WTC11 (cell line): Measurements from ENCODE around the gene PNMT. TPM values are rescaled to one million over a fixed set of nuclear protein-coding genes. Genes with fewer than 3 reads are reported as not detected.

Source experiments
- ATAC-seq: fragments of 200-7000 bp; cut with Tn5 transposase; 2 replicates; pipeline ENCODE4 v1.10.0; 2021; ENCODE audit warnings: mild to moderate bottlenecking, moderate library complexity
- CTCF ChIA-PET: fragments of 300-600 bp; sonication (Branson Sonifier 250); formaldehyde crosslinking; loops from one replicate; lab custom pipeline; 2021; ENCODE audit warnings: antibody characterized with exemption; lab: Charles Lee
- POLR2A ChIA-PET: fragments of 350-600 bp; sonication (Branson Sonifier 250); formaldehyde crosslinking; loops from one replicate; lab custom pipeline; 2021; ENCODE audit warnings: antibody characterized with exemption; lab: Charles Lee
- DNase-seq: peaks from one replicate; pipeline ENCODE4 v3.0.0; 2021; ENCODE audit warnings: low spot score
- H3K27ac Mint-ChIP-seq: 2 replicates; pipeline ENCODE4 v1.8.0; 2021; ENCODE audit warnings: mixed read lengths
- H3K27me3 Mint-ChIP-seq: 2 replicates; pipeline ENCODE4 v1.8.0; 2021; ENCODE audit warnings: low read depth, mild to moderate bottlenecking, moderate library complexity, mixed read lengths
- H3K36me3 Mint-ChIP-seq: 2 replicates; pipeline ENCODE4 v1.8.0; 2021; ENCODE audit warnings: mixed read lengths
- H3K4me1 Mint-ChIP-seq: 2 replicates; pipeline ENCODE4 v1.8.0; 2022; ENCODE audit warnings: mixed read lengths
- H3K4me3 Mint-ChIP-seq: 2 replicates; pipeline ENCODE4 v1.8.0; 2021; ENCODE audit warnings: mild to moderate bottlenecking, moderate library complexity, mixed read lengths
- H3K9me3 Mint-ChIP-seq: 2 replicates; pipeline ENCODE4 v1.8.0; 2021; ENCODE audit warnings: mixed read lengths
- AR ChIP-seq: fragments of 250-450 bp; sonication (Bioruptor Pico); IDR thresholded peaks from 2 replicates; pipeline ENCODE4 v1.9.0; 2021; ENCODE audit warnings: mild to moderate bottlenecking
- CTCF ChIP-seq: fragments of 200-600 bp; IDR thresholded peaks from 2 replicates; pipeline ENCODE4 v1.8.0; 2022; ENCODE audit warnings: antibody characterized with exemption
- E2F4 ChIP-seq: sonication (generic); formaldehyde crosslinking; IDR thresholded peaks from 2 replicates; pipeline ENCODE4 v1.8.1; 2022; ENCODE audit warnings: low read depth, mild to moderate bottlenecking, moderate library complexity, missing genetic modification reagents, borderline replicate concordance
- ERG ChIP-seq: fragments of 250-450 bp; sonication (Bioruptor Pico); IDR thresholded peaks from 2 replicates; pipeline ENCODE4 v1.8.0; 2021; ENCODE audit warnings: mild to moderate bottlenecking
- FOXP4 ChIP-seq: sonication (generic); formaldehyde crosslinking; IDR thresholded peaks from 2 replicates; pipeline ENCODE4 v1.8.0; 2022; ENCODE audit warnings: mild to moderate bottlenecking, missing genetic modification reagents
- HMGXB4 ChIP-seq: sonication (generic); formaldehyde crosslinking; IDR thresholded peaks from 2 replicates; pipeline ENCODE4 v1.8.1; 2023; ENCODE audit warnings: mild to moderate bottlenecking, moderate library complexity, missing genetic modification reagents
- IRF1 ChIP-seq: sonication (generic); formaldehyde crosslinking; IDR thresholded peaks from 2 replicates; pipeline ENCODE4 v1.8.0; 2023; ENCODE audit warnings: missing genetic modification reagents
- NFATC4 ChIP-seq: fragments of 250-450 bp; sonication (Bioruptor Pico); IDR thresholded peaks from 2 replicates; pipeline ENCODE4 v1.9.0; 2021; ENCODE audit warnings: mild to moderate bottlenecking
- NFE2L1 ChIP-seq: sonication (generic); formaldehyde crosslinking; IDR thresholded peaks from 2 replicates; pipeline ENCODE4 v1.8.1; 2023; ENCODE audit warnings: missing genetic modification reagents
- OVOL2 ChIP-seq: fragments of 250-450 bp; sonication (Bioruptor Pico); IDR thresholded peaks from 2 replicates; pipeline ENCODE4 v1.9.0; 2021; ENCODE audit warnings: mild to moderate bottlenecking, borderline replicate concordance
- ZNF121 ChIP-seq: sonication (generic); formaldehyde crosslinking; IDR thresholded peaks from 2 replicates; pipeline ENCODE4 v1.8.0; 2023; ENCODE audit warnings: missing genetic modification reagents
- ZNF219 ChIP-seq: sonication (generic); formaldehyde crosslinking; IDR thresholded peaks from 2 replicates; pipeline ENCODE4 v1.8.0; 2023; ENCODE audit warnings: missing genetic modification reagents, mild to moderate bottlenecking, borderline replicate concordance
- ZNF423 ChIP-seq: fragments of 250-450 bp; sonication (Bioruptor Pico); IDR thresholded peaks from 2 replicates; pipeline ENCODE4 v2.1.2; 2022; ENCODE audit warnings: mild to moderate bottlenecking, moderate library complexity
- ZNF532 ChIP-seq: fragments of 250-450 bp; sonication (Bioruptor Pico); IDR thresholded peaks from 2 replicates; pipeline ENCODE4 v1.9.0; 2021; ENCODE audit warnings: mild to moderate bottlenecking, borderline replicate concordance
- ZSCAN18 ChIP-seq: fragments of 250-450 bp; sonication (Bioruptor Pico); IDR thresholded peaks from 2 replicates; pipeline ENCODE4 v2.1.2; 2022; ENCODE audit warnings: mild to moderate bottlenecking, moderate library complexity
- total RNA-seq: library from RNA; stranded (reverse); gene quantifications from 3 replicates; pipeline ENCODE4 v1.2.3, GENCODE V29; 2021

The PNMT gene
- total RNA-seq, 1 experiment from 2014 or later, result 3.1 TPM

- TF ChIP-seq HMGXB4 (peak; percentile 51; the same call in 1 of the 2 replicates), ZNF423 (CRISPR knock-in tag) (peak; percentile 93), ZNF532 (no peak), ZSCAN18 (no peak), CTCF (peak; percentile 100), ZNF219 (CRISPR knock-in tag) (no peak), FOXP4 (CRISPR knock-in tag) (no peak), ERG (no peak)
Measured at GRCh38 chr17:39621523-39622379, 46.5 kb upstream of the PNMT start (continued).

GRCh38 chr17:39622380-39623006, 45.8 kb upstream of the PNMT start:
- Mint-ChIP-seq H3K27me3 (peaks cover 77% of the 10 kb centered on the region), H3K9me3 (no peaks in the 10 kb centered on the region)
- no peak for ATAC-seq
- TF ChIP-seq E2F4 (CRISPR knock-in tag), result no peak
- no peak for TF ChIP-seq IRF1 (CRISPR knock-in tag)
- no peak for TF ChIP-seq OVOL2
- TF ChIP-seq NFATC4, result no peak
- TF ChIP-seq NFE2L1 (CRISPR knock-in tag), result no peak
- TF ChIP-seq AR (CRISPR knock-in tag), result no peak
- TF ChIP-seq ZNF121 (CRISPR knock-in tag), result peak; percentile 85
- TF ChIP-seq, all 79 proteins: peak for 1
- ChIA-PET CTCF (interaction anchor here (0.7 to 23.6 kb wide), 46 partner anchors 8 to 423 kb away, joined by 3 to 876 read pairs (median 8); partner anchors contain the start of genes ERBB2, GRB7, IKZF3 and MIEN1), POLR2A (interaction anchor here (0.5 to 1.5 kb wide), 3 partner anchors 46 to 342 kb away, joined by 3 to 5 read pairs (median 3); partner anchors contain the start of gene PNMT)
- H3K4me1 Mint-ChIP-seq, result peaks cover 31% of the 10 kb centered on the region
- DNase-seq, result no peak
- no peaks in the 10 kb centered on the region for H3K36me3 Mint-ChIP-seq
- no peak overlapping the region for H3K27ac Mint-ChIP-seq
- no peak overlapping the region for H3K4me3 Mint-ChIP-seq
